Measurements from ENCODE around the gene COL1A1.
A peak's percentile ranks its signal among the peaks of the same experiment; 100 is the strongest.

Gene COL1A1

DNA sequence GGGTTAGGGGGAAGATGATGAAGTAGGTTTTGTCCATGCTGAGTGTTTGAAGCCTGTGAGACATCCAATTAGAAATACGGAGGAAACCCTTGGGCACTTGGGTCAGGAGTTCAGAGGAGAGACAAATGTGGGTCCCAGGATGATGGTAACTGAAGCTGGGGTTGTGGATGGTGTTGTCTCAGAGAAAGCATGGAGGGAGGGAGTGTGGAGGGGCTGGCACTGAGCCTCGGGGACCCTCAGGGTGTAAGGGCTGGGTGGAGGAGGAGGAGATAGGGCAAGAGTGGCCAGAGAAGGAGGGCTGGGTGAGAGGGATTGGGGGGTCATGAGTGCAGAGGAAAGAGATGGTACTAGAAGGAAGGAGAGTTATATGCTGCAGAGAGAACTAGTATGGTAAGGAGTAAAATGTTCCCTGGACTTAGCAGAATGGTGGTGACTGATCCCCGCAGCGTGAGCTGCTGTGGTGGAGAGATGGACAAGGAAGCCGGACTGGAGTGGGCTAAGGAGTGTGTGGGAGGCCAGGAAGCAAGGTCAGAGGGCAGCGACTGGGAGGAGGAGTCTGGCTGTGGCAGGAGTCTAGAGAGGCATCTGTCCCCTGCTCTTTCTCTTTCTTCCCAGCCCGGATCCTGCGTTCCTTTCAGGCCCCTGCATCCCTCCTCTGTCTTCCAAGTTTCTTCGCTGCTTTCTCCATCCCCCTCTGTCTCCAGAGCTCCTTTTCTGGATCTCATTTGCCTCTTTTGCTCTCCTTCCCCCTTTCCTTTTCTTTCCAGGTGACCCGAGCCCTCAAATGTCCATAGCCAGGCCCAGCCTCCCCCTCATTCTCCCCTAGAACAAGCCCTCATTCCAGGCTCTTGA is 3.9 kb upstream of the COL1A1 start:
- peaks cover 3% of the 10 kb centered on the region for H3K27me3 ChIP-seq (ENCODE audit: insufficient read depth, low read length, poor library complexity)

DNA sequence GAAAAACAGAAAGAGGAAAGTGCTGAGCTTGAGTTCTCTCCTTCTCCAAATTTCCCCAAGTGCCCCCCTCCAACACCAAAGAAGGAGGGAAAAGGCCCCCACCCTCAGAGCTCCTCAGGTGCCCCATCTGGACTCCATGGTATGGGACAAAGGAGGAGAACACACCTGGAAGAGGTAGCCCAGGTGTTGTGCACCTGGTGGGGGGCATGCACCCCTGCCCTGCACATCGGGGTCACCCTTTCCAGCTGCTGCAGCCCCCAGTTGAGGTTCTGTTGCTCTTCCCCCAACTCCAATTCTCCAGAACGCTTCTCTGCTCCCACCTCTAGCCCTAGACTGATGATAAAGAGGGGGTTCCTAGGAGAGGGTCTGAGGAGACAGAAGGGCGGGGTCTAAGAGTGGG is 3.0 kb upstream of the COL1A1 start:
- no CpG with 5 or more reads among the region's 3 CpGs for WGBS (ENCODE audit: extremely low coverage, insufficient coverage, low lambda C conversion rate)
- H3K4ac ChIP-seq (ENCODE audit: low read depth, low read length): no peak overlapping the region
- H2BK15ac ChIP-seq (replicated peaks; ENCODE audit: low read depth): no peak overlapping the region
- H2BK5ac ChIP-seq (ENCODE audit: low read length): no peak overlapping the region
- H3K79me2 ChIP-seq (ENCODE audit: control insufficient read depth, insufficient read depth, low read length): no peaks in the 10 kb centered on the region
- H3K27ac ChIP-seq (ENCODE audit: low read depth, low read length): no peak overlapping the region
- peaks cover 3% of the 10 kb centered on the region for H3K27me3 ChIP-seq (ENCODE audit: insufficient read depth, low read length, poor library complexity)
- H3K4me1 ChIP-seq (ENCODE audit: control insufficient read depth, low read depth, low read length): peaks cover 13% of the 10 kb centered on the region
- H3K56ac ChIP-seq (ENCODE audit: low read length): no peak overlapping the region
- H4K5ac ChIP-seq (ENCODE audit: low read length): no peak overlapping the region
- H2AK5ac ChIP-seq (ENCODE audit: low read length): no peak overlapping the region
- H4K8ac ChIP-seq (ENCODE audit: low read depth, low read length): no peak overlapping the region
- no peak overlapping the region for H2BK120ac ChIP-seq (ENCODE audit: low read depth, low read length)
- H3K18ac ChIP-seq (ENCODE audit: low read length): no peak overlapping the region
- DNase-seq: no peak
- no peaks in the 10 kb centered on the region for H3K36me3 ChIP-seq (ENCODE audit: control insufficient read depth, insufficient read depth, low read length)
- no peak overlapping the region for H3K23ac ChIP-seq (ENCODE audit: low read length)
- H3K79me1 ChIP-seq (ENCODE audit: low read length): no peaks in the 10 kb centered on the region
- no peak overlapping the region for H3K4me3 ChIP-seq (ENCODE audit: low read length)
- no peak overlapping the region for H3K4me2 ChIP-seq (ENCODE audit: low read length)
- H3K9ac ChIP-seq (ENCODE audit: low read length): no peak overlapping the region

More for the DNA sequence above, 3.9 kb upstream of the COL1A1 start:
- Histone ChIP-seq H4K8ac (ENCODE audit: low read depth, low read length) (no peak overlapping the region), H2BK15ac (replicated peaks; ENCODE audit: low read depth) (no peak overlapping the region), H3K4me1 (ENCODE audit: control insufficient read depth, low read depth, low read length) (peaks cover 20% of the 10 kb centered on the region), H3K36me3 (ENCODE audit: control insufficient read depth, insufficient read depth, low read length) (no peaks in the 10 kb centered on the region), H3K56ac (ENCODE audit: low read length) (peak overlapping the region; percentile 62), H2BK5ac (ENCODE audit: low read length) (no peak overlapping the region), H3K79me2 (ENCODE audit: control insufficient read depth, insufficient read depth, low read length) (no peaks in the 10 kb centered on the region), H3K4me3 (ENCODE audit: low read length) (no peak overlapping the region), H3K9ac (ENCODE audit: low read length) (no peak overlapping the region), H3K27ac (ENCODE audit: low read depth, low read length) (no peak overlapping the region), H3K18ac (ENCODE audit: low read length) (no peak overlapping the region), H2AK5ac (ENCODE audit: low read length) (no peak overlapping the region), H2BK120ac (ENCODE audit: low read depth, low read length) (no peak overlapping the region), H3K4me2 (ENCODE audit: low read length) (no peak overlapping the region), H3K23ac (ENCODE audit: low read length) (no peak overlapping the region), H3K79me1 (ENCODE audit: low read length) (no peaks in the 10 kb centered on the region), H4K5ac (ENCODE audit: low read length) (no peak overlapping the region), H3K4ac (ENCODE audit: low read depth, low read length) (no peak overlapping the region)
- no CpG with 5 or more reads among the region's 10 CpGs for WGBS (ENCODE audit: extremely low coverage, insufficient coverage, low lambda C conversion rate)
- no peak for DNase-seq

DNA sequence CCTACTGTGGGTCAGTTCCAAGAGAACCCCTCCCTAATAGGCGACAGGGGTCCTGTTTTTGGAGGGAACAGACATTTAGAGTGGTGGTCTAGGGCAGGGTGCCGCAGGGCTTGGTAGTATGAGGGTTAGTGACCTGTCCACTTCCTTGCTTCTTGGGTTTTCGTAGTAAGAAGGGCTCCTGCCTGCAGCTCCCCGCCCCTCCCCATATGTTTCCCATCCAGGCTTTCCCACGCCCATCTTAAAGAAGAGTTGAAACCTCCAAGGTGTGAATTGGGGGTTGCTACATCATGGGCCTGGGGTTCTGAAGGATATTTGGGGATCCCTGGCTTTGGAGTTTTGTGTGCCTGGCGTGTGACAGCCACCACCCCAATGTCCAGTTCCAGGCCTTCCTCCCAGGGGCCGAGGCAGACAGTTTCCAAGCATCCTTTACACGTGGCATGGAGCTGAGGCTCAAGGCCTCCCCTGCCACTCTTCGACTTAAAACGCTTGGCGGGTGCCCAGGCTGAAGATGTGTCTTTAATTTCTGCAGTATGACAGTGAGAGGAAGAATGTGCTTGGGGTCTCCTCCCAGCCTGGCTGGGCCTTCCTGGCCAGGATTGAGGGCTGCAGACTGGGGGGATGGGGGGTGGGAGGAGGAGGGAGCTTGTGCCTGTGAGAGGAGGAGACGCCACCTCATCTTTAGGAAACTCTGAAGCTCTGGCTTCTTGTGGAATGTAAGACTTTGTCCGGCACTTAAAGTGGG is 2.3 kb upstream of the COL1A1 start:
- WGBS (ENCODE audit: extremely low coverage, insufficient coverage, low lambda C conversion rate): no CpG with 5 or more reads among the region's 13 CpGs
- no peak overlapping the region for H3K4me3 ChIP-seq (ENCODE audit: low read length)

DNA sequence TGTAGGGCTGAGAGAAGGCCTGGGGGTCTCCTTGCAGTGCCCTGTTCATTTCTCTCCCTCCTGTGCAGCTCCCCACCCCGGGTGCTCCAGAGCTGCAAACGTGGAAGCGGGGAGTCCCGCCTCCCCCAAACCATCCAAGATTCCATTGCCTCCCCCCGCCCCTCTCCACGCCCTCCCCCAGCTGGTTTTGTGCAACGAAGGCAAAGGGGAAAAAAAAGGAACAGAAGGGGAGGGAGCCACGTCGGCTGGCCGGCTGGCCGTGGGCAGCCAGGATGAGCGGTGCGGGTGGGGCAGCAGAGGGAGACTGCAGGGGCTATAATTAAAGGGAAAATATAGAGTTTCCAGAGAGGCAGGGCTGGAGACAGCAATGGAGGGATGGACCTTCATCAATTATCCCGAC is 1.7 kb upstream of the COL1A1 start:
- H3K56ac ChIP-seq (ENCODE audit: low read length): no peak overlapping the region
- DNase-seq: no peak
- no peak overlapping the region for H4K8ac ChIP-seq (ENCODE audit: low read depth, low read length)
- no peak overlapping the region for H2BK120ac ChIP-seq (ENCODE audit: low read depth, low read length)
- H3K36me3 ChIP-seq (ENCODE audit: control insufficient read depth, insufficient read depth, low read length): no peaks in the 10 kb centered on the region
- H3K27me3 ChIP-seq (ENCODE audit: insufficient read depth, low read length, poor library complexity): peaks cover 3% of the 10 kb centered on the region
- H4K5ac ChIP-seq (ENCODE audit: low read length): no peak overlapping the region
- H3K4ac ChIP-seq (ENCODE audit: low read depth, low read length): no peak overlapping the region
- no peak overlapping the region for H3K27ac ChIP-seq (ENCODE audit: low read depth, low read length)
- H2AK5ac ChIP-seq (ENCODE audit: low read length): no peak overlapping the region
- WGBS (ENCODE audit: extremely low coverage, insufficient coverage, low lambda C conversion rate): no CpG with 5 or more reads among the region's 14 CpGs
- H3K4me3 ChIP-seq (ENCODE audit: low read length): no peak overlapping the region
- no peak overlapping the region for H3K23ac ChIP-seq (ENCODE audit: low read length)
- H2BK5ac ChIP-seq (ENCODE audit: low read length): no peak overlapping the region
- no peaks in the 10 kb centered on the region for H3K79me1 ChIP-seq (ENCODE audit: low read length)
- H2BK15ac ChIP-seq (replicated peaks; ENCODE audit: low read depth): no peak overlapping the region
- H3K9ac ChIP-seq (ENCODE audit: low read length): no peak overlapping the region
- H3K4me1 ChIP-seq (ENCODE audit: control insufficient read depth, low read depth, low read length): peaks cover 2% of the 10 kb centered on the region
- H3K79me2 ChIP-seq (ENCODE audit: control insufficient read depth, insufficient read depth, low read length): no peaks in the 10 kb centered on the region
- H3K4me2 ChIP-seq (ENCODE audit: low read length): no peak overlapping the region
- H3K18ac ChIP-seq (ENCODE audit: low read length): no peak overlapping the region

More for the DNA sequence above, 2.3 kb upstream of the COL1A1 start:
- H3K4me2 ChIP-seq (ENCODE audit: low read length): no peak overlapping the region
- no peak overlapping the region for H2BK15ac ChIP-seq (replicated peaks; ENCODE audit: low read depth)
- H3K79me2 ChIP-seq (ENCODE audit: control insufficient read depth, insufficient read depth, low read length): no peaks in the 10 kb centered on the region
- H3K56ac ChIP-seq (ENCODE audit: low read length): no peak overlapping the region
- H3K4me1 ChIP-seq (ENCODE audit: control insufficient read depth, low read depth, low read length): peaks cover 7% of the 10 kb centered on the region
- H2BK5ac ChIP-seq (ENCODE audit: low read length): no peak overlapping the region
- H4K8ac ChIP-seq (ENCODE audit: low read depth, low read length): no peak overlapping the region
- no peaks in the 10 kb centered on the region for H3K79me1 ChIP-seq (ENCODE audit: low read length)
- H3K27ac ChIP-seq (ENCODE audit: low read depth, low read length): no peak overlapping the region
- H2AK5ac ChIP-seq (ENCODE audit: low read length): no peak overlapping the region
- H2BK120ac ChIP-seq (ENCODE audit: low read depth, low read length): no peak overlapping the region
- H3K27me3 ChIP-seq (ENCODE audit: insufficient read depth, low read length, poor library complexity): peaks cover 3% of the 10 kb centered on the region
- H4K5ac ChIP-seq (ENCODE audit: low read length): no peak overlapping the region
- no peak for DNase-seq
- no peaks in the 10 kb centered on the region for H3K36me3 ChIP-seq (ENCODE audit: control insufficient read depth, insufficient read depth, low read length)
- no peak overlapping the region for H3K9ac ChIP-seq (ENCODE audit: low read length)
- H3K4ac ChIP-seq (ENCODE audit: low read depth, low read length): no peak overlapping the region
- no peak overlapping the region for H3K23ac ChIP-seq (ENCODE audit: low read length)
- H3K18ac ChIP-seq (ENCODE audit: low read length): no peak overlapping the region

DNA sequence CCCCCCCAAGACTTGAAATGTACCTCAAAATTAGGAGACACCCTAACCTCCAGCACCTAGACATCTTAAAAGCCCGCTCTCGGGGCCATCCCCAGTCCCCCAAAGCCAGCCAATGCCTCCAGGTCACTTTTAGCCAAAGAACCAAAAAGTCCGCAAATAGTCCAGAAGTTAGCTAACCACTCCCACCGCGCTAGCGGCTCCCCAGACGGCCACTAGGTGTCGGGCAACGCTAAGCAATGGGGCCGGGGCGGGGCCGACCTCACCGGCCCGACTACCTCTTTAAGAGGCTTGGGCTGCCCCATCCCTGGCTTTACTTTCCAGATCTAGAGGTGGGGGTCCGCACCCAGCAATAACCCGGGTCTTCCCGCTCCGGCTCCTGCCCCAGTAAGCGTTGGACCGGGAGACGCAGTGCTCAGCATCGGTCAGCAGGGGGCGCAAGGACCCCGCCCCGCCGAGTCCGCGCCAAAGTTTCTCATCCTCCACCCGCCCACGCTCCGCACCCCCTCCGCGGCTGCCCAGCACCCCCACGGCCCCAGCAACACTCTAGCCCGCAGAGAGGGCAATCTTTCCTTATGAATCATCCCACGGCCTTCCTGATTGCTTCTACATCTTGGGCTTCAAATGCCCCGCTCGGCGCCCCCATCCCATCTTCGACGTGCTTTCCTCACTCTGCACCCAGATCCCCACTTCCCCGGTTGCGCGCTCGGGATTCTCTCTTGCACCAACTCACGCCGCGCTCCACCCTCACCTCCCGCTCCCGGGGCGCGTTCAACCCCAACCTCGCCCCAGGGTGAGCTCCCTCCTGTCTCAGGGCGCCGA is 765 bp downstream of the COL1A1 start:
- Histone ChIP-seq H2BK15ac (replicated peaks; ENCODE audit: low read depth) (no peak overlapping the region), H3K18ac (ENCODE audit: low read length) (no peak overlapping the region), H2BK120ac (ENCODE audit: low read depth, low read length) (no peak overlapping the region), H3K4ac (ENCODE audit: low read depth, low read length) (no peak overlapping the region), H3K27ac (ENCODE audit: low read depth, low read length) (no peak overlapping the region), H4K8ac (ENCODE audit: low read depth, low read length) (no peak overlapping the region), H3K79me2 (ENCODE audit: control insufficient read depth, insufficient read depth, low read length) (no peaks in the 10 kb centered on the region), H3K9ac (ENCODE audit: low read length) (peak overlapping the region; percentile 59), H3K27me3 (ENCODE audit: insufficient read depth, low read length, poor library complexity) (peaks cover 3% of the 10 kb centered on the region), H2BK5ac (ENCODE audit: low read length) (no peak overlapping the region), H3K4me3 (ENCODE audit: low read length) (peak overlapping the region; percentile 6), H2AK5ac (ENCODE audit: low read length) (no peak overlapping the region), H3K4me2 (ENCODE audit: low read length) (peak overlapping the region; percentile 72), H3K4me1 (ENCODE audit: control insufficient read depth, low read depth, low read length) (no peaks in the 10 kb centered on the region), H3K23ac (ENCODE audit: low read length) (no peak overlapping the region), H3K79me1 (ENCODE audit: low read length) (no peaks in the 10 kb centered on the region), H3K56ac (ENCODE audit: low read length) (peak overlapping the region; percentile 71), H3K36me3 (ENCODE audit: control insufficient read depth, insufficient read depth, low read length) (no peaks in the 10 kb centered on the region), H4K5ac (ENCODE audit: low read length) (no peak overlapping the region)
- no CpG with 5 or more reads among the region's 55 CpGs for WGBS (ENCODE audit: extremely low coverage, insufficient coverage, low lambda C conversion rate)
- peak; percentile 96 for DNase-seq
